Upper lobe of left lung (tissue), 6 donors: ENCODE data around the gene PLEKHM2. TPM values are rescaled to one million over a fixed set of nuclear protein-coding genes. Genes with fewer than 3 reads are reported as not detected.

Source experiments
- ATAC-seq, 2 donors: fragments of 200-7000 bp; cut with Tn5 transposase; one replicate each; pipeline ENCODE4 v1.9.1; 2022; ENCODE audit warnings: mild to moderate bottlenecking in 2 of 2, moderate library complexity in 2 of 2; ENCODE audit not compliant: low FRiP score in 2 of 2
- DNase-seq, 2 donors: peaks; one replicate each; pipeline ENCODE4 v3.0.0-alpha.2; 2019 to 2020
- H3K27ac ChIP-seq, 4 donors: fragments of 200-600 bp; sonication (generic); one replicate each; pipeline ENCODE4 v1.5.1; 2016 to 2019
- H3K27me3 ChIP-seq, 4 donors: fragments of 200-600 bp; sonication (generic); one replicate each; pipeline ENCODE4 v1.5.1; 2017 to 2019
- H3K36me3 ChIP-seq, 4 donors: fragments of 200-600 bp; sonication (generic); one replicate each; pipeline ENCODE4 v1.5.1; 2016 to 2019
- H3K4me1 ChIP-seq, 4 donors: fragments of 200-600 bp; sonication (generic); one replicate each; pipeline ENCODE4 v1.5.1; 2018 to 2019
- H3K4me3 ChIP-seq, 4 donors: fragments of 200-600 bp; sonication (generic); one replicate each; pipeline ENCODE4 v1.5.1; 2017 to 2019; ENCODE audit warnings: mild to moderate bottlenecking in 2 of 4, moderate library complexity in 1 of 4
- H3K9me3 ChIP-seq, 4 donors: fragments of 200-600 bp; sonication (generic); one replicate each; pipeline ENCODE4 v1.5.1; 2018 to 2019
- EP300 ChIP-seq, 4 donors: sonication (generic); formaldehyde crosslinking; IDR thresholded peaks; one replicate each; pipeline ENCODE4 v1.5.1; 2017; ENCODE audit warnings: antibody characterized with exemption in 4 of 4, control low read depth in 2 of 4
- POLR2A ChIP-seq, 4 donors: fragments of 450-650 bp; IDR thresholded peaks; one replicate each; pipeline ENCODE4 v1.5.1; 2016 to 2017; ENCODE audit warnings: antibody characterized with exemption in 4 of 4, mild to moderate bottlenecking in 2 of 4
- POLR2AphosphoS5 ChIP-seq, 2 donors: sonication (generic); formaldehyde crosslinking; IDR thresholded peaks; one replicate each; pipeline ENCODE4 v1.5.1; 2017; ENCODE audit warnings: antibody characterized with exemption in 2 of 2
- WGBS, 2 donors: methylation state at CpG; one replicate each; pipeline ENCODE4 v1.1.5; 2017 to 2018; 5-methylcytosine and 5-hydroxymethylcytosine counted together
- total RNA-seq, 6 donors: library from RNA; depleted of rRNA in 4 of 6; stranded (reverse); fragments of >200 nt in 4 of 6; gene quantifications; one replicate each; pipeline versions ENCODE4 v1.1.0 to v1.2.1, GENCODE V29; 2016 to 2021
- TF ChIP-seq, protein P1 (sequence below), 6 experiments: fragments of 450-650 bp in 4 of 6; fragments of 200-600 bp in 2 of 6; sonication (generic) in 2 of 6; IDR thresholded peaks; one replicate each; pipeline ENCODE4 v1.5.1; 2016 to 2019; ENCODE audit warnings: antibody characterized with exemption in 6 of 6
- donor health status: DM: no; HTN: no; CAD: no; lungs with moderate emphysema.
- donor health status: DM: no; HTN: yes; CAD: no; lungs with severe emphysema.

Gene PLEKHM2, protein sequence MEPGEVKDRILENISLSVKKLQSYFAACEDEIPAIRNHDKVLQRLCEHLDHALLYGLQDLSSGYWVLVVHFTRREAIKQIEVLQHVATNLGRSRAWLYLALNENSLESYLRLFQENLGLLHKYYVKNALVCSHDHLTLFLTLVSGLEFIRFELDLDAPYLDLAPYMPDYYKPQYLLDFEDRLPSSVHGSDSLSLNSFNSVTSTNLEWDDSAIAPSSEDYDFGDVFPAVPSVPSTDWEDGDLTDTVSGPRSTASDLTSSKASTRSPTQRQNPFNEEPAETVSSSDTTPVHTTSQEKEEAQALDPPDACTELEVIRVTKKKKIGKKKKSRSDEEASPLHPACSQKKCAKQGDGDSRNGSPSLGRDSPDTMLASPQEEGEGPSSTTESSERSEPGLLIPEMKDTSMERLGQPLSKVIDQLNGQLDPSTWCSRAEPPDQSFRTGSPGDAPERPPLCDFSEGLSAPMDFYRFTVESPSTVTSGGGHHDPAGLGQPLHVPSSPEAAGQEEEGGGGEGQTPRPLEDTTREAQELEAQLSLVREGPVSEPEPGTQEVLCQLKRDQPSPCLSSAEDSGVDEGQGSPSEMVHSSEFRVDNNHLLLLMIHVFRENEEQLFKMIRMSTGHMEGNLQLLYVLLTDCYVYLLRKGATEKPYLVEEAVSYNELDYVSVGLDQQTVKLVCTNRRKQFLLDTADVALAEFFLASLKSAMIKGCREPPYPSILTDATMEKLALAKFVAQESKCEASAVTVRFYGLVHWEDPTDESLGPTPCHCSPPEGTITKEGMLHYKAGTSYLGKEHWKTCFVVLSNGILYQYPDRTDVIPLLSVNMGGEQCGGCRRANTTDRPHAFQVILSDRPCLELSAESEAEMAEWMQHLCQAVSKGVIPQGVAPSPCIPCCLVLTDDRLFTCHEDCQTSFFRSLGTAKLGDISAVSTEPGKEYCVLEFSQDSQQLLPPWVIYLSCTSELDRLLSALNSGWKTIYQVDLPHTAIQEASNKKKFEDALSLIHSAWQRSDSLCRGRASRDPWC
- 100 to 1,000 TPM in 1 of 6 donors, 10 to 100 TPM in 5; 50.3 to 120 (median 83.3) TPM for total RNA-seq

GRCh38 chr1:15684042-15684461 is at the start of gene PLEKHM2:
Gene PLEKHM2 (plus strand): TSS chr1:15684320. CDS start chr1:15684559, 239 bp downstream.
- TF ChIP-seq POLR2A (IDR thresholded peaks at IDR 0.05) (peak in 1 of 4 donors; percentile 69), POLR2AphosphoS5 (IDR thresholded peaks at IDR 0.05) (peak in 1 of 2 donors; percentile 49), EP300 (IDR thresholded peaks at IDR 0.05) (no peak)
- TF ChIP-seq, protein P1, sequence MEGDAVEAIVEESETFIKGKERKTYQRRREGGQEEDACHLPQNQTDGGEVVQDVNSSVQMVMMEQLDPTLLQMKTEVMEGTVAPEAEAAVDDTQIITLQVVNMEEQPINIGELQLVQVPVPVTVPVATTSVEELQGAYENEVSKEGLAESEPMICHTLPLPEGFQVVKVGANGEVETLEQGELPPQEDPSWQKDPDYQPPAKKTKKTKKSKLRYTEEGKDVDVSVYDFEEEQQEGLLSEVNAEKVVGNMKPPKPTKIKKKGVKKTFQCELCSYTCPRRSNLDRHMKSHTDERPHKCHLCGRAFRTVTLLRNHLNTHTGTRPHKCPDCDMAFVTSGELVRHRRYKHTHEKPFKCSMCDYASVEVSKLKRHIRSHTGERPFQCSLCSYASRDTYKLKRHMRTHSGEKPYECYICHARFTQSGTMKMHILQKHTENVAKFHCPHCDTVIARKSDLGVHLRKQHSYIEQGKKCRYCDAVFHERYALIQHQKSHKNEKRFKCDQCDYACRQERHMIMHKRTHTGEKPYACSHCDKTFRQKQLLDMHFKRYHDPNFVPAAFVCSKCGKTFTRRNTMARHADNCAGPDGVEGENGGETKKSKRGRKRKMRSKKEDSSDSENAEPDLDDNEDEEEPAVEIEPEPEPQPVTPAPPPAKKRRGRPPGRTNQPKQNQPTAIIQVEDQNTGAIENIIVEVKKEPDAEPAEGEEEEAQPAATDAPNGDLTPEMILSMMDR (IDR thresholded peaks at IDR 0.05), result no peak
- 1 to 3% methylated on average over 19 to 26 of the region's 52 CpGs for WGBS, 2 donors
- DNase-seq, result peak; percentile 40 to 93
- peak within 1 kb of the TSS; percentile 97 to 99 (median 98) for H3K27ac ChIP-seq
- peak within 1 kb of the TSS; percentile 85 to 95 (median 88) for H3K4me3 ChIP-seq
- peak; percentile 39 to 67 for ATAC-seq
- peaks cover 22 to 36% (median 27%) of the 10 kb centered on the region in 4 donors for H3K4me1 ChIP-seq
- no peaks in the 10 kb centered on the region for H3K27me3 ChIP-seq
- H3K9me3 ChIP-seq, result no peaks in the 10 kb centered on the region
- H3K36me3 ChIP-seq, result no peaks in the 10 kb centered on the region

- Histone ChIP-seq H3K27ac (no peak overlapping the region), H3K4me3 (no peak overlapping the region), H3K4me1 (no peaks in the 10 kb centered on the region), H3K27me3 (no peaks in the 10 kb centered on the region), H3K36me3 (peaks cover 26 to 98% (median 74%) of the 10 kb centered on the region in 4 donors), H3K9me3 (no peaks in the 10 kb centered on the region)
- ATAC-seq (no peak), DNase-seq (no peak)
- TF ChIP-seq, protein P1 (IDR thresholded peaks at IDR 0.05), result no peak
- TF ChIP-seq EP300 (IDR thresholded peaks at IDR 0.05), result no peak
- no peak for TF ChIP-seq POLR2A (IDR thresholded peaks at IDR 0.05)
- TF ChIP-seq POLR2AphosphoS5 (IDR thresholded peaks at IDR 0.05), result no peak
- 92 to 98% methylated on average over 4 of the region's 4 CpGs for WGBS, 2 donors
Observed at GRCh38 chr1:15636436-15636835, 47.7 kb upstream of the PLEKHM2 start.

- ATAC-seq (no peak), DNase-seq (no peak)
- no peak for TF ChIP-seq EP300 (IDR thresholded peaks at IDR 0.05)
- no peak for TF ChIP-seq POLR2AphosphoS5 (IDR thresholded peaks at IDR 0.05)
- TF ChIP-seq, protein P1 (IDR thresholded peaks at IDR 0.05), result no peak
- no peak for TF ChIP-seq POLR2A (IDR thresholded peaks at IDR 0.05)
- Histone ChIP-seq H3K27ac (no peak overlapping the region), H3K27me3 (no peaks in the 10 kb centered on the region), H3K36me3 (peaks cover 21 to 94% (median 72%) of the 10 kb centered on the region in 4 donors), H3K4me1 (no peaks in the 10 kb centered on the region), H3K9me3 (no peaks in the 10 kb centered on the region), H3K4me3 (no peak overlapping the region)
- 74 to 87% methylated on average over 4 of the region's 4 CpGs for WGBS, 2 donors
Observed at GRCh38 chr1:15637826-15638225, 46.3 kb upstream of the PLEKHM2 start.

GRCh38 chr1:15639262-15639661 is 44.9 kb upstream of the PLEKHM2 start:
- H3K9me3 ChIP-seq, result no peaks in the 10 kb centered on the region
- H3K27ac ChIP-seq, result no peak overlapping the region
- H3K4me1 ChIP-seq, result no peaks in the 10 kb centered on the region
- no peaks in the 10 kb centered on the region for H3K27me3 ChIP-seq
- peaks cover 13 to 94% (median 68%) of the 10 kb centered on the region in 4 donors for H3K36me3 ChIP-seq
- ATAC-seq (no peak), DNase-seq (no peak)
- H3K4me3 ChIP-seq, result no peak overlapping the region
- TF ChIP-seq POLR2A (IDR thresholded peaks at IDR 0.05) (no peak), POLR2AphosphoS5 (IDR thresholded peaks at IDR 0.05) (no peak), EP300 (IDR thresholded peaks at IDR 0.05) (no peak)
- TF ChIP-seq, protein P1 (IDR thresholded peaks at IDR 0.05), result no peak
